Endodermal cell (in vitro differentiated cells): ENCODE data around the gene ARHGEF10L. TPM values are rescaled to one million over a fixed set of nuclear protein-coding genes. Genes with fewer than 3 reads are reported as not detected.
A peak's percentile ranks its signal among the peaks of the same experiment; 100 is the strongest.

Experiments used
- DNase-seq: peaks from one replicate; pipeline ENCODE4 v3.0.0-alpha.2; 2017
- H3K27ac ChIP-seq: 2 replicates; pipeline ENCODE4 v1.5.1; 2013; ENCODE audit warnings: mild to moderate bottlenecking, low read depth, low read length, moderate library complexity
- H3K27me3 ChIP-seq: 2 replicates; pipeline ENCODE4 v1.6.1; 2013; ENCODE audit warnings: mild to moderate bottlenecking, low read length, moderate library complexity; ENCODE audit not compliant: insufficient read depth, control insufficient read depth, poor library complexity, severe bottlenecking
- H3K36me3 ChIP-seq: 2 replicates; pipeline ENCODE4 v1.7.0; 2013; ENCODE audit warnings: mild to moderate bottlenecking, low read length, moderate library complexity; ENCODE audit not compliant: control insufficient read depth, insufficient read depth
- H3K4me1 ChIP-seq: one replicate; pipeline ENCODE4 v1.7.0; 2013; ENCODE audit warnings: low read length; ENCODE audit not compliant: control insufficient read depth, insufficient read depth
- H3K4me3 ChIP-seq: 2 replicates; pipeline ENCODE4 v1.5.1; 2013; ENCODE audit warnings: mild to moderate bottlenecking, low read length, moderate library complexity
- H3K9ac ChIP-seq: 2 replicates; pipeline ENCODE4 v1.6.1; 2013; ENCODE audit warnings: mild to moderate bottlenecking, low read length, moderate library complexity; ENCODE audit not compliant: poor library complexity, severe bottlenecking; ENCODE audit errors: extremely low read depth
- H3K9me3 ChIP-seq: 2 replicates; pipeline ENCODE4 v1.6.1; 2013; ENCODE audit warnings: mild to moderate bottlenecking, low read length, moderate library complexity; ENCODE audit not compliant: control insufficient read depth
- H3K27ac Mint-ChIP-seq: 2 replicates; pipeline ENCODE4 v1.8.0; 2020; ENCODE audit warnings: mixed read lengths
- H3K27me3 Mint-ChIP-seq: 2 replicates; pipeline ENCODE4 v1.8.0; 2021; ENCODE audit warnings: mild to moderate bottlenecking, mixed read lengths; ENCODE audit not compliant: insufficient read depth
- H3K36me3 Mint-ChIP-seq: 2 replicates; pipeline ENCODE4 v1.8.0; 2020; ENCODE audit warnings: low read depth, mixed read lengths
- H3K4me1 Mint-ChIP-seq: 2 replicates; pipeline ENCODE4 v1.8.0; 2020; ENCODE audit warnings: mixed read lengths
- H3K4me3 Mint-ChIP-seq: 2 replicates; pipeline ENCODE4 v1.8.0; 2020; ENCODE audit warnings: mild to moderate bottlenecking, moderate library complexity, mixed read lengths
- H3K9me3 Mint-ChIP-seq: 2 replicates; pipeline ENCODE4 v1.8.0; 2020; ENCODE audit warnings: mild to moderate bottlenecking, mixed read lengths
- WGBS, 2 experiments: methylation state at CpG; one replicate each; pipeline versions ENCODE4 v1.1.5 to v1.1.7; 2013; ENCODE audit warnings: missing lambda C conversion rate in 2 of 2, mixed read lengths in 1 of 2; ENCODE audit not compliant: insufficient coverage in 1 of 2, insufficient read length in 1 of 2; 5-methylcytosine and 5-hydroxymethylcytosine counted together
- total RNA-seq, 2 donors: library from RNA; stranded (reverse); fragmentation: NEBNext Ultra II Directional in 1 of 2; extraction: Animal tissue kit (Norgen Biotek cat#: 25700) in 1 of 2; gene quantifications; 2 replicates in 1 of 2; 3 replicates in 1 of 2; pipeline ENCODE4 v1.2.1, GENCODE V29; 2021
- TF ChIP-seq, protein P1 (sequence below): fragments of 200-600 bp; sonication (generic); conservative IDR thresholded peaks from 2 replicates; pipeline ENCODE4 v1.5.0; 2021; ENCODE audit warnings: antibody characterized with exemption, mild to moderate bottlenecking

Gene ARHGEF10L
- total RNA-seq, 2 donors from 2014 or later = 5.2 to 10.5 TPM

DNA sequence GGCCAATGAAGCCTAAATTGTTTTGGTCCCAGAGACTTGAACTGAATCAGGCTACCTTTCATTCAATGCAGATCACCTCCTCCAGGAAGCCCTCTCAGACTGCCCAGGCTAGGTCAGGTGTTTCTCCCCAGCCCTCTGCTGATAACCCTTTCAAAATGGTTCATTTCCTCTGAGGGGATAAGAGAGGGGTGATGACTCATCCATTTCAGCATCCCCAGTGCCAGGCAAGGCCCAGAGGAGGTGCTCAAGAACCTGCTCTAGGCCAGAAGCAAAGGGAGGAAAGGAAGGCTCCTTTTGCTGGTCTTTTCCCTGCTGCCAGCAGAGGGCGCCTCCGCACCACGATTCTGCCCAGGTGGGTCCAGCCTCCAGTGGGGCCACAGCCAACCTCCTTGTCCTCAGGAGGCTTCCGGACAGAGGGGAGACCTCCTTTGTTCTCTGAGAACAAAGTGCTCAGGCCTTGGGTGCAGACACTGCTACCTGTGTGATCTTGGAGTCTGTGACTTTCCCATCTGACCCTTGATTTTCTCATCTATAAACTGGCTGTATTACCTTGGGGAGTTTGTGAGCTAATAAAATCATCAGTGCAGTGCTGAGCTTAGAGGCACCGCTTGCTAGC, 45.3 kb upstream of the ARHGEF10L start:
- Histone ChIP-seq H3K9me3 (peaks cover 7% of the 10 kb centered on the region), H3K27ac (no peak overlapping the region), H3K4me3 (no peak overlapping the region), H3K9ac (no peak overlapping the region), H3K36me3 (no peaks in the 10 kb centered on the region), H3K27me3 (no peaks in the 10 kb centered on the region), H3K4me1 (no peaks in the 10 kb centered on the region)
- peaks cover 3% of the 10 kb centered on the region for H3K36me3 Mint-ChIP-seq
- H3K27ac Mint-ChIP-seq = peak overlapping the region; percentile 64
- H3K4me1 Mint-ChIP-seq = no peaks in the 10 kb centered on the region
- peaks cover 2% of the 10 kb centered on the region for H3K27me3 Mint-ChIP-seq
- DNase-seq = peak; percentile 96
- no peak overlapping the region for H3K4me3 Mint-ChIP-seq
- peaks cover 26% of the 10 kb centered on the region for H3K9me3 Mint-ChIP-seq
- 22 to 50% methylated on average over 2 to 5 of the region's 5 CpGs for WGBS, 2 experiments
- TF ChIP-seq, protein P1, sequence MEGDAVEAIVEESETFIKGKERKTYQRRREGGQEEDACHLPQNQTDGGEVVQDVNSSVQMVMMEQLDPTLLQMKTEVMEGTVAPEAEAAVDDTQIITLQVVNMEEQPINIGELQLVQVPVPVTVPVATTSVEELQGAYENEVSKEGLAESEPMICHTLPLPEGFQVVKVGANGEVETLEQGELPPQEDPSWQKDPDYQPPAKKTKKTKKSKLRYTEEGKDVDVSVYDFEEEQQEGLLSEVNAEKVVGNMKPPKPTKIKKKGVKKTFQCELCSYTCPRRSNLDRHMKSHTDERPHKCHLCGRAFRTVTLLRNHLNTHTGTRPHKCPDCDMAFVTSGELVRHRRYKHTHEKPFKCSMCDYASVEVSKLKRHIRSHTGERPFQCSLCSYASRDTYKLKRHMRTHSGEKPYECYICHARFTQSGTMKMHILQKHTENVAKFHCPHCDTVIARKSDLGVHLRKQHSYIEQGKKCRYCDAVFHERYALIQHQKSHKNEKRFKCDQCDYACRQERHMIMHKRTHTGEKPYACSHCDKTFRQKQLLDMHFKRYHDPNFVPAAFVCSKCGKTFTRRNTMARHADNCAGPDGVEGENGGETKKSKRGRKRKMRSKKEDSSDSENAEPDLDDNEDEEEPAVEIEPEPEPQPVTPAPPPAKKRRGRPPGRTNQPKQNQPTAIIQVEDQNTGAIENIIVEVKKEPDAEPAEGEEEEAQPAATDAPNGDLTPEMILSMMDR = peak; percentile 99

DNA sequence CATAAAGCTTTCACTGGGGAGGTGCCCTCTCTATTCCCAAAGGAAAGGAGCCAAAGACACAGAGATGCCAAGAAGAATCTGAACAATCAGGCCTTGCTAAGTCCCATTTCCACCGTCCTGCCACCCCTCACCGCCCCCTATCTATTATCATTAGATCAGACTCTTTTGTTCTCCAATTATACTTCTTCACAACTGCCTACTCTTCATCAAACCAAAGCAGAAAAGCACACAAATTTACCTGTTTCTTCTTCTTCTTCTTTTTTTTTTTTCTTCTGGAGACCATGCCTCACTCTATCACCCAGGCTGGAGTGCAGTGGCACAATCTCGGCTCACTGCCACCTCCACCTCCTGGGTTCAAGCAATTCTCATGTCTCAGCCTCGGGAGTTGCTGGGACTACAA, 43.1 kb upstream of the ARHGEF10L start:
- Histone ChIP-seq H3K27ac (no peak overlapping the region), H3K4me1 (no peaks in the 10 kb centered on the region), H3K27me3 (no peaks in the 10 kb centered on the region), H3K9ac (no peak overlapping the region), H3K9me3 (peaks cover 7% of the 10 kb centered on the region), H3K36me3 (no peaks in the 10 kb centered on the region), H3K4me3 (no peak overlapping the region)
- Mint-ChIP-seq H3K36me3 (peaks cover 5% of the 10 kb centered on the region), H3K27ac (no peak overlapping the region), H3K27me3 (peaks cover 4% of the 10 kb centered on the region), H3K4me1 (no peaks in the 10 kb centered on the region), H3K4me3 (no peak overlapping the region), H3K9me3 (peaks cover 33% of the 10 kb centered on the region)
- TF ChIP-seq, protein P1 = no peak
- DNase-seq = no peak
- 82 to 86% methylated on average over 4 of the region's 4 CpGs for WGBS, 2 experiments

DNA sequence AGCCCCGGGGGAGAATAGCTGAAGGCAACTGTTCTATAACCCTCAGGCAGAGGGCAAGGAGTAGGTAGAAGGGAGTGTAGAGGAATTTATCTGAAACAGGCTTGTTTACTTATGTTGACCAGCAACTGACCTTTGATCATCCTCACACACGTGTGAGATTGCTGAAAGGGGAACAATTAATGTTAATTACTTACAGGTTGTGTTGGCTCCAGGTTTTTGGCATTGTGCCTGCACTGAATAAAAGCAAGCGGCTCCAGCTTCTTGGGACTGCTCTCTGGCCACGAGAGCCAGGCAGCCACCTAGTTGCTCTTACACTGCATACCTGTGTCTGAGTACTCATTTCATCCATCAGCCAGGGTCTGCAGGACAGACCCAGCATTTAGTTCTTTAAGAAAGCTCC, 41.3 kb upstream of the ARHGEF10L start:
- Mint-ChIP-seq H3K36me3 (peaks cover 5% of the 10 kb centered on the region), H3K27ac (no peak overlapping the region), H3K27me3 (peaks cover 10% of the 10 kb centered on the region), H3K4me1 (no peaks in the 10 kb centered on the region), H3K9me3 (peaks cover 33% of the 10 kb centered on the region), H3K4me3 (no peak overlapping the region)
- Histone ChIP-seq H3K4me1 (no peaks in the 10 kb centered on the region), H3K36me3 (no peaks in the 10 kb centered on the region), H3K4me3 (no peak overlapping the region), H3K9me3 (peaks cover 7% of the 10 kb centered on the region), H3K9ac (no peak overlapping the region), H3K27me3 (peaks cover 7% of the 10 kb centered on the region), H3K27ac (no peak overlapping the region)
- 86 to 89% methylated on average over 3 to 4 of the region's 4 CpGs for WGBS, 2 experiments
- TF ChIP-seq, protein P1 = no peak
- DNase-seq = no peak
